Smooth muscle cell (in vitro differentiated cells): ENCODE data around the gene CXXC5. TPM values are rescaled to one million over a fixed set of nuclear protein-coding genes. Genes with fewer than 3 reads are reported as not detected.

Source experiments
- DNase-seq: peaks from one replicate; lab custom pipeline; 2025; ENCODE audit not compliant: unreplicated experiment; lab: John Stamatoyannopoulos, UW
- H2AFZ ChIP-seq: fragments of 200-600 bp; sonication (generic); 2 replicates; pipeline ENCODE4 v1.6.0; 2016; ENCODE audit warnings: antibody characterized with exemption, low read depth, mild to moderate bottlenecking
- H3F3A ChIP-seq: fragments of 200-600 bp; sonication (generic); 2 replicates; pipeline ENCODE4 v1.6.0; 2017; ENCODE audit warnings: antibody characterized with exemption, low read depth
- H3K27ac ChIP-seq: fragments of 200-600 bp; sonication (generic); 2 replicates; pipeline ENCODE4 v1.5.1; 2016; ENCODE audit warnings: low read depth, mild to moderate bottlenecking
- H3K27me3 ChIP-seq: fragments of 200-600 bp; sonication (generic); 2 replicates; pipeline ENCODE4 v1.6.1; 2016; ENCODE audit warnings: low read depth, mild to moderate bottlenecking
- H3K36me3 ChIP-seq: fragments of 200-600 bp; sonication (generic); 2 replicates; pipeline ENCODE4 v1.5.1; 2016; ENCODE audit warnings: low read depth
- H3K4me1 ChIP-seq: fragments of 200-600 bp; sonication (generic); 2 replicates; pipeline ENCODE4 v1.5.1; 2016; ENCODE audit warnings: low read depth
- H3K4me2 ChIP-seq: fragments of 200-600 bp; sonication (generic); 2 replicates; pipeline ENCODE4 v1.6.0; 2016; ENCODE audit warnings: mild to moderate bottlenecking
- H3K4me3 ChIP-seq: fragments of 200-600 bp; sonication (generic); 2 replicates; pipeline ENCODE4 v1.5.1; 2016; ENCODE audit warnings: mild to moderate bottlenecking
- H3K79me2 ChIP-seq: fragments of 200-600 bp; sonication (generic); 2 replicates; pipeline ENCODE4 v1.6.0; 2016; ENCODE audit warnings: low read depth, mild to moderate bottlenecking
- H3K9ac ChIP-seq: fragments of 200-600 bp; sonication (generic); 2 replicates; pipeline ENCODE4 v1.6.0; 2016; ENCODE audit warnings: low read depth
- H3K9me3 ChIP-seq: fragments of 200-600 bp; sonication (generic); replicated peaks from 2 replicates; pipeline ENCODE4 v1.5.1; 2016; ENCODE audit warnings: low read depth
- H4K20me1 ChIP-seq: fragments of 200-600 bp; sonication (generic); 2 replicates; pipeline ENCODE4 v1.6.0; 2016; ENCODE audit warnings: low read depth
- WGBS: methylation state at CpG from one replicate; pipeline ENCODE4 v1.1.7; 2016; ENCODE audit warnings: low lambda C conversion rate; 5-methylcytosine and 5-hydroxymethylcytosine counted together
- polyA plus RNA-seq: library from polyadenylated mRNA; unstranded; fragments of >200 nt; fragmentation: Nextera tagmentation; extraction: Ambion mirVana; gene quantifications from 2 replicates; pipeline ENCODE4 v1.2.1, GENCODE V29; 2016
- total RNA-seq: library from RNA; depleted of rRNA; stranded (reverse); fragments of >200 nt; gene quantifications from 2 replicates; pipeline ENCODE4 v1.2.3, GENCODE V29; 2014
- TF ChIP-seq, protein P1 (sequence below): fragments of 200-600 bp; sonication (generic); IDR thresholded peaks from 2 replicates; pipeline ENCODE4 v1.5.1; 2017; ENCODE audit warnings: borderline replicate concordance, mild to moderate bottlenecking, antibody characterized with exemption; ENCODE audit not compliant: insufficient read depth, poor library complexity, severe bottlenecking

The CXXC5 gene
- total and polyA plus RNA-seq, 2 experiments from 2014 or later = 85.5 to 139 TPM

DNA sequence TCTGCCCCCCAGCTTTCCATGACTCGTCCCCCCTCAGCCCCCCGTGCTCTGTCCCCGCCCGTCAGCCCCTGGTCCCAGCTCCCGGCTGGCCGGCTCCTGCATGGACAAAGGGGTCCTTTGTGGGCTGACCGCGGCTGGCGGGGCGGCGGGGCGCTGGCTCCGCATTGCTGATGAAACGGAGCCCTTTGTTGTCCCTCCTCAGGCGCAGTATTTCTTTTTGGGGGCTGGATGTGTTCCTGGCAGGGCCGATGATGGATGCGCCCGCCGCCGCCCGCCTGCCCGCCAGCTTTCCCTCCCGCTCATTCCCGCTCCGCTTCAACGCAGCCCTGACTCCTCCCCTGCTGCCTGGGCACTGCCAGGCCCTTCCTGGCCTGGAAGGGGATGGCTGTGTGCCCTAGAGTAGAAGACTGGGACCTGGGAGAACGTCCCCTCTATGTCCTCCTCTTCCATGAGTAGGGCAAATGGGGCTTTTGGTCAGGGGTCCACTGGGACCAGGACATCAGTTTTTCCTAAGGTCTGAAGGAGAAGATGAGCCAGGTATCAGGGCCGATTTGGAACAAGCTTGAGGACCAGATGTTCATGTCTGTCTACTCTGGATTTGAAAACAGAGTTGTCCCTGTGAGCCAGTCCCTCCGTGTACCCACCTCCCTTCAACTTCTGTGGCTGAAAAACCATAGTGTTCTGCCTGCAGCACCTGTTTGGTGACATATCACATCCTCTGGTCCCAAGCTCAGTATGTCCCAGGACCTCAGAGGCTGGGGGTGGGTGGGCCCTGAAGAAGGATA, 29.0 kb downstream of the CXXC5 start:
- Histone ChIP-seq H3K4me3 (no peak overlapping the region), H4K20me1 (peaks cover 96% of the 10 kb centered on the region), H3F3A (peaks cover 7% of the 10 kb centered on the region), H3K4me1 (peaks cover 18% of the 10 kb centered on the region), H3K79me2 (peaks cover 93% of the 10 kb centered on the region), H3K27me3 (no peaks in the 10 kb centered on the region), H3K36me3 (no peaks in the 10 kb centered on the region), H3K27ac (peak overlapping the region; percentile 62), H3K4me2 (no peak overlapping the region), H3K9ac (no peak overlapping the region), H3K9me3 (no peaks in the 10 kb centered on the region), H2AFZ (no peak overlapping the region)
- WGBS = 93% methylated on average over 27 of the region's 29 CpGs
- TF ChIP-seq, protein P1, sequence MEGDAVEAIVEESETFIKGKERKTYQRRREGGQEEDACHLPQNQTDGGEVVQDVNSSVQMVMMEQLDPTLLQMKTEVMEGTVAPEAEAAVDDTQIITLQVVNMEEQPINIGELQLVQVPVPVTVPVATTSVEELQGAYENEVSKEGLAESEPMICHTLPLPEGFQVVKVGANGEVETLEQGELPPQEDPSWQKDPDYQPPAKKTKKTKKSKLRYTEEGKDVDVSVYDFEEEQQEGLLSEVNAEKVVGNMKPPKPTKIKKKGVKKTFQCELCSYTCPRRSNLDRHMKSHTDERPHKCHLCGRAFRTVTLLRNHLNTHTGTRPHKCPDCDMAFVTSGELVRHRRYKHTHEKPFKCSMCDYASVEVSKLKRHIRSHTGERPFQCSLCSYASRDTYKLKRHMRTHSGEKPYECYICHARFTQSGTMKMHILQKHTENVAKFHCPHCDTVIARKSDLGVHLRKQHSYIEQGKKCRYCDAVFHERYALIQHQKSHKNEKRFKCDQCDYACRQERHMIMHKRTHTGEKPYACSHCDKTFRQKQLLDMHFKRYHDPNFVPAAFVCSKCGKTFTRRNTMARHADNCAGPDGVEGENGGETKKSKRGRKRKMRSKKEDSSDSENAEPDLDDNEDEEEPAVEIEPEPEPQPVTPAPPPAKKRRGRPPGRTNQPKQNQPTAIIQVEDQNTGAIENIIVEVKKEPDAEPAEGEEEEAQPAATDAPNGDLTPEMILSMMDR = no peak
- DNase-seq = no peak

DNA sequence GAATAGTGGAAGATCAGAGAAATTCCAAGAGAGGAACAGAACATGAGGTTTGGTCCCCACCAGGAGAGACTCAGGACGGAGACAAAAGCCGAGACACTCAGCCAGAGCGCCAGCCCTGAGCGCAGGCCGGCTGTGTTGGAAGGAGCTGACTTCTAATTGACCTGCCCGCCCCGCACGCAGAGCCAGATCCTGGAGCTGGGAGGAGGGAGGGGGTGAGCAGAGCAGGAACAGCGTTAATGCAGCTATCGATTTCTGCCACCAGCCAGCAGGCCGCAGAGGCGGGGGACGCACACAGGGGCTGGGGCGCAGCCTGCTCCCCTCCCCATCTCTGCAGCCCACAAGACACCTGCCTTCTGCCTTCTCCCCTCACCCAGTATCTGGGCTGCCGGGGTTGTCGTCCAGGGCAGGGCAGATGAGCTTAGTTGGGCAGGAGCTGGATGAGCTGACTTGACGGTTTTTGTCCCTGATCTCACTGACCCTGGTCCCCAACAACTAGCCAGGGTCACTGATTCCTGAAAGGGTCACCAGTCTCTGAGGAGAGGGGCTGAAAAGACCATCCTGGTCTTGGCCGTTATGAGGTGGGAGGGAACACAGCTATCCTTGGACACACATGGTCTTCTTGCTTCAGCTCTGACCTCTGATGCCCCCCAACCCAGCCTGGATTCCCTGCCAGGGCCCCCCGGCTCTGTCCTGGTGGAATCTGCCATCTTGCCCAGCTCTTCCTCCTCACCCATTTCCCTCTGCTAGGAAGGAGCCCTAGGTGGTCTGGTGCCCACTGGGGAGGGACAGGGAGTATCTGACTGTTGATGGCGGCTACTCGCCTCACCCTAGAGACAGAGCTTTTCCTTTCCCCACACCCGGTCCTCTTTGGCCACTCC, 29.8 kb downstream of the CXXC5 start:
- peaks cover 7% of the 10 kb centered on the region for H3F3A ChIP-seq
- no peaks in the 10 kb centered on the region for H3K9me3 ChIP-seq
- H3K27ac ChIP-seq = peak overlapping the region; percentile 62
- no peak overlapping the region for H3K4me3 ChIP-seq
- peaks cover 95% of the 10 kb centered on the region for H4K20me1 ChIP-seq
- no peak overlapping the region for H3K9ac ChIP-seq
- 80% methylated on average over 22 of the region's 22 CpGs for WGBS
- no peak overlapping the region for H2AFZ ChIP-seq
- DNase-seq = no peak
- no peaks in the 10 kb centered on the region for H3K27me3 ChIP-seq
- peaks cover 93% of the 10 kb centered on the region for H3K79me2 ChIP-seq
- H3K36me3 ChIP-seq = peaks cover 3% of the 10 kb centered on the region
- peaks cover 17% of the 10 kb centered on the region for H3K4me1 ChIP-seq
- TF ChIP-seq, protein P1 = no peak
- H3K4me2 ChIP-seq = no peak overlapping the region

DNA sequence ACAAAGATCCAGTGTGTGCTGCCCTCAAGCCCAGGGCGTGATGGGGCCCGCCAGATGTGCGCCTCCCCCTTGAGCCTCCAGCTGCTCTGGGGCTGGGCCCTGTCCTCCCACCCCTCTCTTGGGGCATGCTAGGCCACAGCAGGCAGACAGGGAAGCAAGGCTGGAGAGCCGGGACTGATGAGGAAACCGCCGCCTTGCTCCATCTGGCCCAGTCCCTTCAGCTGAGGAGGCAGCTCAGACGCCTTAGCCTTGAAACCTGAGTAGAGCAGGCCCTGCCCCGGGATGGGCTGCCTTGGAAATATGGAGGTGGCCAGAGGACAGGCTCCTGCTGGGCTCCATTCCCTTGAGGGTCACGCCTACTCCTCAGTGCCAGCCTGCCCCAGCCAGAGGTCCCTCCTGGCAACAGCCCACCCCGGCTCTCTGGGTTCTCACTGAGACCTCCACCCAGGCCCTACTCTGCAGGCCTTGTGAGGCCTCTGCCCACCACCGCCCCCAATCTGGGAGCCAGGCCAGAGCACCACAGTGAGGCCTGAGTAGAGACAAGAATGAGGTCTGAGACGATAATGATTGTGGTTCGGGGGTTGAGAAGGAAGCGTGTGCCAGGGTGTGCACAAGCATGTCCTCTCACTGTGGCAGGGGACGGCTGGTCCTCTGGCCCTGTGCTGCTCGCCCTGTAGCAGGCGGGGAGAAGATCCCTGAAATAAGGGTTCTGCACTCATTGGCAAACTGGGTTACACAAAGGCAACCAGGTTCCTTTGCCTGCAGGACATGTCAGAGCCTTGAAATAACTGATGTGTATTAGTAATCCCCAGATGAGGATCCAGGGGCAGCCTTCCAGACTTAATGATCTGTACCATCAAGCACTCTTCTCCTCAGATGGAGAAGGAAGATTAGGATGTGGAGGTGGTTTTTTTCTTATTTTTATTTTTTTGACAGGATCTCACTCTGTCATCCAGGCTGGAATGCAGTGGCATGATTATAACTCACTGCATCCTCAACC, 30.9 kb downstream of the CXXC5 start:
- 78% methylated on average over 17 of the region's 17 CpGs for WGBS
- DNase-seq = no peak
- Histone ChIP-seq H3K79me2 (peaks cover 93% of the 10 kb centered on the region), H3K4me1 (peaks cover 18% of the 10 kb centered on the region), H3K27ac (peak overlapping the region; percentile 62), H4K20me1 (peaks cover 94% of the 10 kb centered on the region), H3K9me3 (no peaks in the 10 kb centered on the region), H3F3A (peaks cover 11% of the 10 kb centered on the region), H3K4me2 (no peak overlapping the region), H3K9ac (no peak overlapping the region), H2AFZ (no peak overlapping the region), H3K4me3 (no peak overlapping the region), H3K36me3 (peaks cover 5% of the 10 kb centered on the region), H3K27me3 (no peaks in the 10 kb centered on the region)
- TF ChIP-seq, protein P1 = no peak
